GM21528 (cell line): Measurements from ENCODE around the gene C3orf85.

Experiments
- ATAC-seq: cut with Tn5 transposase; IDR thresholded peaks from one replicate; pipeline ENCODE4 v1.9.1; 2021; ENCODE audit warnings: mild to moderate bottlenecking, moderate library complexity; ENCODE audit not compliant: unreplicated experiment, low FRiP score

Gene C3orf85

DNA sequence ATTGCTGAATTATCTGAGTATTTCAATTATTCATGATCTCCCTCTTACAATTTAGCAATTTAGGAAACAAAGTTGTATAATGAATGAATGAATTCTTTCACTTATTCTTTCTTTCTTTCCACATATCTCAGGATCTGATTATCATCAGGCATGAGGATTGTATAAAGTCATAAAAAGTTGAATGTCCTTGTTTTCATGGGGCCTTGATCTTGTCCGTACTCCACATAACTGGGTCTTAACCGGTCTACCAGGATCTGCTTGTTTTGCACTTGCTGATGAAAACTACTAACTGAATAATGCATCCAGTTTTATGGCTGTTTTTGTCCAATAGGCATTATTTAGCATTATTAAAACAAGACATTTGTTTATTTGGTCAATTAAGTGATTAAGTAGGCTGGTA is 12.6 kb downstream of the C3orf85 start:
- no peak for ATAC-seq

DNA sequence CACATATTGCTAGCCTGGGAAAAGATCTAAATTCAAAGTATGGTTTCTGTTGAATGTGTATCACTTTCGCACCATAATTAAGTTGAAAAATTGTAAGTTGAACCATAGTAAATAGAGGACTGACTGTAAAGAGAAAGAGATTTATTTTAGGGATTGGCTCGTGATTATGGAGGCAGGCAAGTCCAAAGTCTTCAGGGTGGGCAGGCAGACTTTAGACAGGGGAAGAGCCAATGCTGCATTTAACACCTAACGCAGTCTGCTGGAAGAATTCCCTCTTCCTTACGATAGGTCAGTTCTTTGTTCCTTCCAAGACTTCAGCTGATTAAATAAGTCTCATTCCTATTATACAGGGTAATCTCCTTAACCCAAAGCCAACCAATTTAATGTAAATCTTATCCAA is 15.8 kb downstream of the C3orf85 start:
- no peak for ATAC-seq

DNA sequence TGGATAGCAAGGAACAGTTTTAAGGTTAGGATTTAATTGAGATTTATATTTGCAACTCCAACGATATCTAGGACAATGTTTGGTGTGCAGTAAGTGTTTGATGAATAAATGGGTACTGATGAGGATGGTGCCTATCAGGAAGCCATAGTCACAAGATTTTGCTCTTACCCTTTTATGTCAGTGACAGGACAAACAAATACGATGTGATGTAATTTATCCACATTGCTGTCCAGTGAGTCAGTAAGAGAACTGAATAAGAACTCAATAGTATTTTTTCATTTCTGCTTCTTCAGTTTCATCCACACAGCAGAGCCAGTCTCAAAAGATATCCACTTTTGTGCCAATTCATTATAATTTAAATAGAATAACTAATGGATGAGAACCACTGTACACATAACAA is 18.5 kb downstream of the C3orf85 start:
- ATAC-seq = no peak

DNA sequence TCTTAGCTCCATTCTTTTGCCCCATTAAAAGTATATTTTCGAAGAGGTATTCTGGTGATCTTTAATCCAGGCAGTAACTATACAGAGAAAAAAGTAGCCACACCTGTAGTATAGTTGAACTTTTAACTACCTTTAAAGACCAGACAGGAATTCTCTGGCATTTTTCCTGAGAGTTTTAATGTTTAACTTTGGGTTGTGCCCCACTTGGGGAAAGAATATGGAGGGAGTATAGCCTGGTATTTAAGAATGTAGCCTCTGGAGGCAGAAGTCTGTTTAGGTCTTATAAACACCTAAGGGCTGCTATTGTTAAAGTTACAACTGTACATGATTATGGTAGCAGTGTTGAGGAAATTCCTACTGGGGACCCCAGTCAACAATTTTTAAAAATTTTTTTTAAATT is 19.3 kb downstream of the C3orf85 start:
- no peak for ATAC-seq

DNA sequence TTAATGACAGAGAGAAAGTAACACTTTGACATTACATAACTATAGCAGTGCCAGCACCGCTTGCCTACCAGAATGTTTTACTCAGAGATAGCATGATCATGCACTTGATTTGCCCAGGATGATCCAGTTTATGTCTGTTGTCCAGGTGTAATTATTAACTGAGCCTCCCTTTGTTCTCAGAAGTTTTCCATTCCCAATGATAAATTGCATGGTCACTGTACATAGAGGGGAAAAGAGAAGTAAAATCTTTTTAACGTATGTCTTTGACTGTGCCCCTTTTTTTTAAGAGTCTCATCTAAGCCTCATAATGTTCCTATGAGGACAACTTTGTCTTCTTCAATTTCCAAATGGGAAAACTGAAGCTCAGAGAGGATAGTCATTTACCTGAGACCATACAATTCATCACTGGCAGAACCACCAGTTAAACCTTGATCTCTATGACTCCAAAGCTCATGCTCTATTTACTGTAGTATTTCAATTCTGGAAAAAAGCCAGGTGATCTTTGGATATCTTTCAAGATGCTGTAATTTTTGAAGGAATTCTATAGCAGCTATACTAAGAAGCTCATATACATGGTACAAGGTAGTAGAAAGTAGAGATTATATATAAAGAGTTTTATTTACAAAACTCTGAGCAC is 25.1 kb downstream of the C3orf85 start:
- no peak for ATAC-seq

DNA sequence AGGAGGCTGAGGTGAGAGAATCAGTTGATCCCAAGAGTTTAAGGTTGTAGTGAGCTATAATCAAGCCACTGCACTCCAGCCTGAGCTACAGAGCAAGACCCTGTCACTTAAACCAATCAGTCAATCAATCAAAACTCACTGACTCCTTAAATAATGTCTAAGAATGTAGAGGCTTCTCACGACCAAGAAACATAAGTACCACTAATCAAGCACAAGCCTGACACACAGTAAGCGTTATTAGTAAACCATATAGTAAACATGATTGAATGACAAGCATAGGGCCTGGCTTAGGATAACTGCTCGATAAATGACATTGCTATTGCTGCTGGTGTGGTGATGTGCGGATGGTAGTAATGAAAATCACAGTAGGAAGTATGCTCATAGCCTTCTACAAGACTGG is 29.4 kb downstream of the C3orf85 start:
- no peak for ATAC-seq

DNA sequence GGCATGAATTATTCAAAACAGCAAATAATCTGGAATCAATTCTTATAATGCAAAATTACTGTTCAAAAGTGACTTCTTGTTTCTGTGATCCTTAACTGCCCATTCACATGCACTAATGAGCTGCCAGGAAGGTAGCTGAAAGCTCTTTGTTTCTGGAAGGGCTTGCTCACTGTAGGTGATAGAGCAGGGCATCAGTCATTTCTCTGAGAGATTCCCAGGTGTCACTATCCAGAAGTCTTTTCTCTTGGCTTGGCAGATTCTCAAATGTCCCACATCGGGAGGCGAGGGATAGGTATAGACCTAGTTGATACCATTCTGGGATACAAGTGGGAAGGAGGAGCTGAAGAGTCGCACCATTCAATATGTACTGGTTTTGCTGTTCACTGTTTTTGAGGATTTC is 35.0 kb downstream of the C3orf85 start:
- no peak for ATAC-seq

DNA sequence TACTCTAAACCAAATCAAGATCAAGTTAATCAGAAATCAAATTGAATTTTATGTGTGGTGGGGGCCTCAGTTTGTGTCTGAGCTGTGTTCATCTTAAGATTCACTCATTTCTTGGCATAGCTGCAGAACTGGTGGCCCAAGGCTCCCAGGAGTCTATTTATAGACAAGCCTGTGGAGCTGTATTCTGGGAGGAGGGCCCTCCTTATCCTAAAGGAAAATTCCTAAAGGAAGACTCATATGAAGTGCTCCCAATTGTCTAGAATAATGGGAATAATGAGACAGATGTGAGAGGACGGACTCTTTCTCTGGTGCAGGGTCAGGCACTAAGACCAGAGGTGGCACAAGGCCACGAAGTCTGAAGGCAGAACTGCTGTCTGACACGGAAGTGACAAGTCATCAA is 38.9 kb downstream of the C3orf85 start:
- ATAC-seq = no peak

DNA sequence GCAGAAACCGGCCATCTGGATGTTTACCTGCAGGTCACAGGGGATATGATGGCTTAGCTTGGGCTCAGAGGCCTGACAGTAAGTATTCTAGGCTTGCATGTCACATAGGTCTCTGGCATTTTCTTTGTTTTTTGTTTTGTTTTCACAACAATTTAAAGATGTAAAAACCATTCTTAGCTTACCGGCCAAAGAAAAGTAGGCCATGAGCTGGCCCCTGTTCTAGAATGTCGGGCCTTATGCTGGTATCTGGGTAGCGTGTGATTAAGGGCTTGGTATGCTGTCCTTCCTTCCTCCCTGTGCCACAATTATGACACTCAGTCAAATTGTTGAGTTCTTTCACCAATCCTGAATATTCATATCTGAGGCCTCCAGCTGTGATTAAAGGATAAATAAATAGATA is 40.2 kb downstream of the C3orf85 start:
- ATAC-seq = no peak

DNA sequence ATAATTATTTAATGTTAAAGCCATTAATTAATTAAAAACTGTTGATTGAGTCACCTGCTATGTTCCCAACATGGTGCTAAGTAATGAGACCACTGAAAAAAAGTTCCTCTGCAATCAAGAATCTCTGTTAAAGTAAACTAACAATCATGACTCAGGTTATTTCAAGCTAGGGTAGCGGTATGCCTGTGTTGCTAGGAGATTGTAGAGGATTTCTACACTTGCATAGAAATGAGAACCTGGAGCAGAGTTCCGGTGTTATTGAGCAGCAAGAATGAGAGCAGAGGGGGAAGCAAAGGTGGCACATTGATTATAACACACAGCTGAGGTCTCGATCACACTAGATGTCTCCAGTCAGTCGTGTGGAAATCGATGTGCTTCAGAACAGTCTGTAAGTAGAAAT is 41.4 kb downstream of the C3orf85 start:
- ATAC-seq = no peak

DNA sequence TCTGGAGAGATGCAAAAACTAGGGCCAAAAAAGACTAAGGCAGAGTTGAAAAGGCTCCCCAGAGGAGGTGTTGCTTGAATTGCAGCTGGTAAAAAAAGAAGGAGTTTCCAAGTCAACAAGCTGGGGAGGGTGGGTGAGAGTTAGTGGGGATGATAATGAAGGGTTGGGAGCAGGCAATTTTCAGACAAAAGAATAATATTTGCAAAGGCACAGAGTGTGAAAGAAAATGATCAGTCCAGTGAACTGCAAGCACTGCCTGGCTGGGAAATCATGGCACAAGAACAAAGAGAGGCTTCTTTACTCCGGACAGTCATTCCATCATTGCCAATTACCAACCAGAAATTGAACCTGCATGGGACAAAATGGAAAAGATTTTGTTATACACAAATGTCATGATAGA is 42.2 kb downstream of the C3orf85 start:
- ATAC-seq = no peak

DNA sequence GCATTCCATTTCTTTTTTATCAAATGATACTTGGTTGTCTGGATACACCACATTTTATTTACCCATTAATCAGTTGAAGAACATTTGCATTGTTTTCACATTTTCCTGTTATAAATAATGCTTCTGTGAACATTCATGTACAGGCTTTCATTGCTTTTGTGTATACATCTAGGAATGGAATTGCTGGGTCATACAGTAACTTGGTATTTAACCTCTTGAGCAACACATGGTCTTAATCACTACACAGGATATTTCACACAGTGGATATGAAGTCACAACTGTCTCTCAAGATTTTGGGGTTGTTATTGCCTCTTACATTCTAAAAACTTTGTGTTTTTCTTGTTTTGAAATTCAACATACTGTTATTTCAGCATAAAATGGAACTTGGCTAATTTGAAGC is 48.2 kb downstream of the C3orf85 start:
- ATAC-seq = no peak

DNA sequence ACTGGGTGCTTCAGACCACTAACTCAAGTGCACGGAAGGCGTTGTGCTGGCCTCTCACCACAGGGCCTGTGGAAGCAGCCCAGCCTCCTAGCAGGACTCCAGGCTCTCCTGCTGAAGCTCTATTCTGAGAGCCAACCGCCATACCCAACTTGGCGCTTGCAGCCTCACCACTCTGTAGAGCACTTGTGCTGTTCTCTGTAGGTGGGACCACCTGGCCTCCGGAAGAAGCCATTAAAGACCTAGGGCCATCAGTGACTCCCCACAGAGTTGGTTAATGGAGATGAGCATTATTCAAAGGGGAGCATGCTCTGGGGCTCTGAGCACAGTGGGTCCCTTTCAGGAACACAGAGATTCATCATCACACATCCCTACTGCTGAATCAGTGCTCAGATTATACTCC is 50.9 kb downstream of the C3orf85 start:
- no peak for ATAC-seq

DNA sequence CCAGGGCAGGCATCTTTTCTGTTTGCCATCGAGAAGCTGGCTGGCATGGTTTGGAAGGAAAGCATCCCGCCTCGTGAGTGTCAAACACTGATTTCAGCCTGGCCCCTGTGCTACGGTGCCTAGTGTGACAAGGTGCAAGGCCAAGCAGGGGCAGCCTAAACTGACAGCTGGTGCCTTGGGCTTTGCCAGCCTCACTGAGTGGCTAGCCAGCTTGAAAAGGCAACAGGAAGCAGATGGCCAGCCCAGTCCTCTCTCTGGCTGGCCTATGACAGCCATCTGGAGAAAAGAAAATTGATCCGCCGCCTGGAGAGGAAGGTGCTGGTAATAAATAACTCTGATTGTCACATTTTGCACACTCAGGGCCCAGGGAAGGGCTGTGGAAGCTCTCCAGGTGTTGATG is 52.2 kb downstream of the C3orf85 start:
- ATAC-seq = no peak

DNA sequence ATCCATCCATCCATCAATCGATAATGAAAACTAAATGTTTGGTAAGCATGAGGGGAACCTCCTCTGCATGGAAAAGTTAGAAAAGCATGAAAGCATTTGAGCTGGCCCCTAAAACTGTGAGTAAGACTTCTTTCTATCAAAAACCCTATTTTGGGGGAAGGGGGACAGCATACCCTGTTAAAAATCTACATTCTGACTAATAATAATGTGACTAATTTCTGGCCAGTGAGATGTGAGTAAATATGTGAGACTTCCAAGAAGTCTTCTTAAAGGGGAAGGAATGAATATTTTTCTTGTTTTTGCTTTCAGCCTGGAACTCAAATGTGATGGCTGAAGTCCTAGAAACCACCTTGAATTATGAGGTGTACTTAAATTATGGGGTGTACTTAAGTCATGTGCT is 54.9 kb downstream of the C3orf85 start:
- no peak for ATAC-seq

DNA sequence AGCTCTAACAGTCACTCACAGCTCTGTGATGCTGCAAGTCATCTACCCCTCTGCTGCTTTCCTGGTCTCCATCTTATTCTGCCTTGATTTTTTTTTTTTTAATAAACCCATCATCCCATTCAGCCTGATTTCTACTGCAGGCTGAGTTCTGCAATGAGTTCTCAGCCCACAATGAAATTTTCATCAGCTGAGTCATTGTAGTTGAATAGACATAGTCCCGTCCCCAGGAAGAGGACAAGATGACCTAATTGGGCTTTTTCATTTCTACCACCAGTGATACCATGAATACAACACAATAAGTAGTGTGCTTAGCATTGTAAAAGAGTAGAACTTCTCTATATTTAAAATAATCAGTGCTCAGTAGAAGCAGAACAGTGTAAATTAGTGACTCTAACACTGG is 59.3 kb downstream of the C3orf85 start:
- ATAC-seq = no peak
